Adrenal gland (tissue), 12 donors: ENCODE measurements around the gene SAMD4B. TPM values are rescaled to one million over a fixed set of nuclear protein-coding genes. Genes with fewer than 3 reads are reported as not detected.

ENCODE experiments used
- DNase-seq, 7 donors: peaks; one replicate each; pipeline ENCODE4 v3.0.0-alpha.2; 2019 to 2020
- H3K27ac ChIP-seq, 5 donors: fragments of 200-600 bp; sonication (generic) in 4 of 5; 1 replicate in 3 of 5; 2 replicates in 2 of 5; pipeline versions ENCODE4 v1.5.1 to v1.8.0; 2016 to 2020; ENCODE audit warnings: mild to moderate bottlenecking in 1 of 5
- H3K27me3 ChIP-seq: fragments of 200-600 bp; 2 replicates; pipeline ENCODE4 v1.8.0; 2021
- H3K36me3 ChIP-seq, 2 donors: fragments of 200-600 bp; replicated peaks in 1 of 2; 1 replicate in 1 of 2; 2 replicates in 1 of 2; pipeline versions ENCODE4 v1.5.1 to v1.8.0; 2018 to 2022
- H3K4me1 ChIP-seq, 2 donors: fragments of 200-600 bp; replicated peaks in 1 of 2; 1 replicate in 1 of 2; 2 replicates in 1 of 2; pipeline versions ENCODE4 v1.5.1 to v1.8.0; 2018 to 2021
- H3K4me3 ChIP-seq, 4 donors: fragments of 200-600 bp; sonication (generic) in 3 of 4; one replicate each; pipeline ENCODE4 v1.5.1; 2016 to 2018
- H3K9me3 ChIP-seq, 3 donors: fragments of 200-600 bp; sonication (generic) in 1 of 3; replicated peaks in 1 of 3; 1 replicate in 2 of 3; 2 replicates in 1 of 3; pipeline versions ENCODE4 v1.5.1 to v1.8.0; 2016 to 2021
- POLR2A ChIP-seq, 2 donors: fragments of 450-650 bp; IDR thresholded peaks; one replicate each; pipeline ENCODE4 v1.6.1; 2017; ENCODE audit warnings: antibody characterized with exemption in 2 of 2, mild to moderate bottlenecking in 2 of 2, moderate library complexity in 1 of 2
- WGBS, 4 donors: extraction: QIAGEN DNeasy Blood & Tissue Kit in 2 of 4; methylation state at CpG; one replicate each; pipeline versions ENCODE4 v1.1.5 to v1.1.7; 2013 to 2017; 5-methylcytosine and 5-hydroxymethylcytosine counted together
- intact Hi-C, 2 donors: fragments of 100-400 bp; cut with DNase I; formaldehyde crosslinking; loops; one replicate each; pipeline versions ENCODE4 v1.14.1 to v1.15.0; 2022 to 2023
- polyA plus RNA-seq, 3 donors: library from polyadenylated mRNA; stranded (reverse); fragments of 200-250 nt in 2 of 3; fragments of 350-450 nt in 1 of 3; fragmentation: Illumina TruSeq in 1 of 3; extraction: RNeasy Lipid Tissue Mini Kit (QIAGEN cat#74804) in 1 of 3; gene quantifications; one replicate each; pipeline ENCODE4 v1.2.3, GENCODE V29; 2013 to 2014
- total RNA-seq, 9 donors: library from RNA; depleted of rRNA in 4 of 9; stranded (reverse); fragments of >200 nt in 4 of 9; fragments of 120-200 nt in 1 of 9; fragmentation: NEBNext Ultra II Directional in 1 of 9; extraction: Animal tissue kit (Norgen Biotek cat#: 25700) in 1 of 9; gene quantifications; one replicate each; pipeline versions ENCODE4 v1.1.0 to v1.2.4, GENCODE V29; 2013 to 2023
- TF ChIP-seq, protein P1 (sequence below), 6 experiments: fragments of 450-650 bp in 4 of 6; fragments of 200-600 bp in 2 of 6; sonication (generic) in 1 of 6; IDR thresholded peaks; 1 replicate in 5 of 6; 2 replicates in 1 of 6; pipeline versions ENCODE4 v1.5.1 to v1.8.0; 2016 to 2021; ENCODE audit warnings: antibody characterized with exemption in 6 of 6, mild to moderate bottlenecking in 2 of 6, moderate library complexity in 1 of 6
- donor health status: healthy with polysubstance abuse.
- donor health status: Bipolar disorder and iron deficiency.
- donor health status: DM: yes; HTN: yes; CAD: no.
- donor health status: DM: no; HTN: no; CAD: no.
- donor health status: DM: no; HTN: no; CAD: no.
- donor health status: DM: yes; HTN: yes; CAD: no.

SAMD4B gene
- total and polyA plus RNA-seq, 12 donors = 37.9 to 280 (median 98.6) TPM

DNA sequence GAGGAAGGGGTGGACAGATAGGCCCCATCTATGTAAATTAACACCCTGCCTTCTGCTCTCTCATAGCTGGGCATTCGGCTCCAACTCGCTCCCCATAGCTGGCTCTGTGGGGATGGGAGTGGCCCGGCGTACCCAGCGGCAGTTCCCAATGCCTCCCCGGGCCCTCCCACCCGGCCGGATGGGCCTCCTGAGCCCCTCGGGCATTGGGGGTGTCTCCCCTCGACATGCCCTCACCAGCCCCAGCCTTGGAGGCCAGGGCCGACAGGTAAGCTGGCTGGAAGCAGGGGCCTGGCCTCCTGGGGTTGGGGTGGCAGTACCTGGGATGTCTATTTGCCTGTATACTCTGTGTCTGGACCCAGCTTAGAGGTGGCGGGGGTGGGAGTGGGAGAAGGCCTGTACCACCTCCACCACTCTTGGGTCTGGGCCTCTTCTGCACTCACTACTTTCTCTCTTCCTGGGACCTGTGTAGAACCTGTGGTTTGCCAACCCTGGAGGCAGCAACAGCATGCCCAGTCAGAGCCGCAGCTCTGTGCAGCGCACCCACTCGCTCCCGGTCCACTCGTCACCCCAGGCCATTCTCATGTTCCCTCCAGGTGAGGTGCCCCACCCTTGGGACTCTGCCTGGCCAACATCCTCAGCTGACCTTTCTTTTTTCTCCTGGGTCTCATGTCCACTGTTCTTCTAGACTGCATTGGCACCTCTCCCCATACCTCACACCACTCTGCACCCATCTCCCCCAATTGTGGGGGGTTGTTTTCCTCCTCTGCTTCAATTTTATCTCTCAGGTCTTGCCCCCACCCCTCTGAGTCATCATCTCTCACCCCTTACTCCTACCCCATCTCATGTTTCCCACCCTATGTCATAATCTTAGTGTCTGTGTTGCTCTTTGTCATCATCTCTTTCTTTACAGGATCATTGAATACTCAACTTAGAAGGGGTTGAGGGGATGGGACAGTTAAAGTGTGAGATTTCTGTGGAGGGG is 38.6 kb downstream of the SAMD4B start:
- H3K4me3 ChIP-seq = no peak overlapping the region
- TF ChIP-seq POLR2A (IDR thresholded peaks at IDR 0.05) = no peak
- TF ChIP-seq, protein P1, sequence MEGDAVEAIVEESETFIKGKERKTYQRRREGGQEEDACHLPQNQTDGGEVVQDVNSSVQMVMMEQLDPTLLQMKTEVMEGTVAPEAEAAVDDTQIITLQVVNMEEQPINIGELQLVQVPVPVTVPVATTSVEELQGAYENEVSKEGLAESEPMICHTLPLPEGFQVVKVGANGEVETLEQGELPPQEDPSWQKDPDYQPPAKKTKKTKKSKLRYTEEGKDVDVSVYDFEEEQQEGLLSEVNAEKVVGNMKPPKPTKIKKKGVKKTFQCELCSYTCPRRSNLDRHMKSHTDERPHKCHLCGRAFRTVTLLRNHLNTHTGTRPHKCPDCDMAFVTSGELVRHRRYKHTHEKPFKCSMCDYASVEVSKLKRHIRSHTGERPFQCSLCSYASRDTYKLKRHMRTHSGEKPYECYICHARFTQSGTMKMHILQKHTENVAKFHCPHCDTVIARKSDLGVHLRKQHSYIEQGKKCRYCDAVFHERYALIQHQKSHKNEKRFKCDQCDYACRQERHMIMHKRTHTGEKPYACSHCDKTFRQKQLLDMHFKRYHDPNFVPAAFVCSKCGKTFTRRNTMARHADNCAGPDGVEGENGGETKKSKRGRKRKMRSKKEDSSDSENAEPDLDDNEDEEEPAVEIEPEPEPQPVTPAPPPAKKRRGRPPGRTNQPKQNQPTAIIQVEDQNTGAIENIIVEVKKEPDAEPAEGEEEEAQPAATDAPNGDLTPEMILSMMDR (IDR thresholded peaks at IDR 0.05) = no peak
- H3K27me3 ChIP-seq = no peaks in the 10 kb centered on the region
- H3K9me3 ChIP-seq = no peaks in the 10 kb centered on the region
- 90 to 93% (median 91%) methylated on average over 8 to 17 of the region's 17 CpGs for WGBS, 4 donors
- DNase-seq = no peak
- H3K4me1 ChIP-seq = no peaks in the 10 kb centered on the region
- intact Hi-C loops = loop anchor here in 1 of 2 donors (5.0 kb wide), 1 partner anchor 34 kb away; no protein-coding TSS in a partner anchor
- H3K36me3 ChIP-seq = peaks cover 0 to 92% of the 10 kb centered on the region in 2 donors
- H3K27ac ChIP-seq = no peak overlapping the region

DNA sequence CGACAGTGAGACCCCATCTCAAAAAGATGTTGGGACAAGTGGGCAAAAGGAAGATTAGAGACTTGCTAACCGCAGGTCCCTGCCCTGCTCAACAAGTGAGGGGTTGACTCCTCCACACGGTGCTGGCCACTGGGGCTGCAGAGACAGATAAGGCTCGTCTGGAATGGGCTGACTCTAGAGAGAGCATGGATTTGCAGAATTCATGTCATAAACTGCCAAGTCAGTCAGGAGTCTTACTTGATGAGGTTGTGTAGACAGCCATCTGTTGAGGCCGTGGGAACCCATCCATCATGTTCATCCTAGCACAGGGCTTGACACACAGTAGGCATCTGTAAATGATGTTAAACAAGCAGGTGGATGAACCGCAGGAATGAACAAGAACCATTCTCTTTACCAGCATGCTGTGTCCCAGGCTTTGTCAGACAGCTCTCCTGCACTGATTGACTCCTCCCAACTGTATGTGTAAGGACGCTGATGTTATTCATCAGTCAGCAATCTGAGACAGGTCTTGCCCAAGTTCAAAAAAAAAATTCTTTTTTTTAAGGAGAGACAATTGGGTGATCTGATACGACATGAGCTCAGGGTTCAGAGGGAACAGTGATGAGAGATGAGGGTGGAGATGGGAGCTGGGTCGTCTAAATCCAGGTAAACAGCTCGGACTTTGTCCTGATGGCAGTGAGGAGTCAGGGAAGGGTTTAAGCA is 39.8 kb downstream of the SAMD4B start:
- Histone ChIP-seq H3K4me3 (no peak overlapping the region), H3K4me1 (no peaks in the 10 kb centered on the region), H3K27ac (no peak overlapping the region), H3K27me3 (no peaks in the 10 kb centered on the region), H3K36me3 (peaks cover 0 to 92% of the 10 kb centered on the region in 2 donors), H3K9me3 (no peaks in the 10 kb centered on the region)
- 76 to 82% (median 80%) methylated on average over 8 to 10 of the region's 10 CpGs for WGBS, 4 donors
- DNase-seq = no peak
- intact Hi-C loops = loop anchor here in 1 of 2 donors (5.0 kb wide), 1 partner anchor 35 kb away; no protein-coding TSS in a partner anchor
- TF ChIP-seq, protein P1 (IDR thresholded peaks at IDR 0.05) = no peak
- no peak for TF ChIP-seq POLR2A (IDR thresholded peaks at IDR 0.05)

DNA sequence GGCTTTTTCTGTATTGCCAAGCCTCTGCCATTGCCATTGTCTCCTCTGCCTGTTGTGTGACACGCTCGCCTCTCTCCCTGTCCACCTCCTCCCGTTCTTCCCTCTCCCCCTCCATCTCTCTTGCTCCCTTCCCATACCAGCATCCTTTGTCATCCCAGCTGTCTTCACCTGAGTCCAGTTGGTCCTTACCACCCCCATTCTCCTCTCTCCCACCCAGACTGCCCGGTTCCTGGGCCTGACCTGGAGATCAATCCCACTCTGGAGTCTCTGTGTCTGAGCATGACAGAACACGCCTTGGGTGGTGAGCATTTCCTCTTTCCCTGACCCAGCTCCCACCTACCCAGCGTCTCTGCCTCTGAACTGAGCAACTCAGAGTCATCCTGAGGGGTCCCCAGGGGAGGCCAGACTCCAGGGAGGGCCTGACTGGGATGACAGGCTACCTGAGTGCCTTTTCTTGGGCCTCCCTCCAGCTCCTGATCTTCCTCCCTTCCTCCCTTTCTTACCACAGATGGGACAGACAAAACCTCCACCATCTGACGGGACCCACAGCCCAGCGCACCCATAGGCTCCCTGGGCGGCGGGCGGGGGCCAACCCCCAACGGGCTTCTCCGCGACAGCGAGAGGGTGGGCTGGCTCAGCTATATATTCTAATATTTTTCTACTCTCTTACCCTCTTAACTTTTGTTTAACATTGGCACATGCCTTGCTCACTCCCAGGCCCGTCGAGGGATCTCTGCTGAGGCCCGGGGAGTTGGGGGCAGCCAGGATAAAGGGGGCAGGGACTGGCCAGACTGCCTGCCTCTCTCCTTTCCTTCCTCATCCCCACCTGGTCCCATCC is 41.0 kb downstream of the SAMD4B start:
- Histone ChIP-seq H3K9me3 (no peaks in the 10 kb centered on the region), H3K4me3 (no peak overlapping the region), H3K27me3 (no peaks in the 10 kb centered on the region), H3K36me3 (peaks cover 0 to 92% of the 10 kb centered on the region in 2 donors), H3K4me1 (no peaks in the 10 kb centered on the region), H3K27ac (no peak overlapping the region)
- TF ChIP-seq POLR2A (IDR thresholded peaks at IDR 0.05) = no peak
- TF ChIP-seq, protein P1 (IDR thresholded peaks at IDR 0.05) = no peak
- no peak for DNase-seq
- WGBS, 4 donors = 87 to 94% (median 89%) methylated on average over 17 to 18 of the region's 18 CpGs
- intact Hi-C loops = loop anchor here in 1 of 2 donors (5.0 kb wide), 1 partner anchor 36 kb away; no protein-coding TSS in a partner anchor
